Measurements from ENCODE around the gene SYTL5.

Gene SYTL5

DNA sequence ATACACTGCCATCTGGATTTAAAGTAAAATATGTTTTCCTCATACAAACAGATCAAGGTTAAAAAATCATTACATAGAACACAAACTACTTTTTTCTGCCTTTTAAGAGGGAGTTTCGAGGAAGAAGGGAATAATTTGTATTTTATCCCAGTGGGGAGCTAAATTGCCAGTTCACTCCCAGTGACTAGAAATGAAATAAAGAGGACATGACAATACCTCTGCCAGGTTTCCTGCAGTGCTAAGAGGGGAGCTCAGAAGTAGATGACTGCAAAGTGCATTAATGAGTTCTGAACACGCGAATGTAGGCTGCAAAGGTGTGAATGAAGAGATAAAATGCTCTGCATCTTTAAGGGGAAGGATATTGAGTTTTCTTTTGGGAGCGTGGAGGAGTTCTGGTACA lies 144.6 kb downstream of the SYTL5 start:
- DNase-seq = no peak

DNA sequence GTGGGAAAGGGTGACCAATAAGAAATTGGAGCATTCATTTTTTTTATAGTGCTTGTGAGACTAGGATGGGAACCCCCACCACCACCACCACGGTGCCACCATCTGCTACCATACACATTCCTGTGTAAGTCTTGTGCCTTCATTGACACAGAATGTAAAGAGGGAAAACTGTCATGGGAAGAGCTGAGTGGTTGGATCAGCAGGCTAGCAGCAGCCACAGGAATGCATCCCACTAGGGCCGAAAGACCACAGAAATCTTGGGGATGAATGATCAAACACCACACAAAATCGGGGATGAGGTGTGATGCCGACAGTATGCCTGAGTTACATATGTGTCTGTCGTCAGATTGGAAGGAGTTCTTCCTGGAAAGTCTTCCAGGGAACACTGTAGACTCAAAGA lies 145.1 kb downstream of the SYTL5 start:
- DNase-seq = no peak

- no peak for DNase-seq
Observed at GRCh38 chrX:38154340-38154739, 148.0 kb downstream of the SYTL5 start.

DNA sequence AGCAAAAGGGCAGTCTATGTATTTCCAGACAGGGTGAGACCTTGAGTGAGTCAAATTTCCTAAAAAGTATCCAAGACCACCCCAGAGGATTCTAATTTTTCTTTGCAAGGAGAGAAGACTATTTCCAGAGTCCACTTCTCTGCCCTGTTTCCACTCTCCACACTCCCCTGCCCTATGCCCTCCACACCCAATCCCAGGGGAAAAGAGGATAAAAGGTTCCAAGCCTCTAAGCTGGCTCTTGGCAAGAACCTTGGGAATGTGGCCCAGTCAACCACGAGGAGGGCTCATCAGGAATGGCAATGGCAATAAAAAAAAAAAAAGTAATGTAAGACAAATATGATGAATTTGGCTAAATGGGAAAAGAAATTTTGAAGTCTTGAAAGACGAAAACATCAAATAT lies 148.5 kb downstream of the SYTL5 start:
- no peak for DNase-seq

DNA sequence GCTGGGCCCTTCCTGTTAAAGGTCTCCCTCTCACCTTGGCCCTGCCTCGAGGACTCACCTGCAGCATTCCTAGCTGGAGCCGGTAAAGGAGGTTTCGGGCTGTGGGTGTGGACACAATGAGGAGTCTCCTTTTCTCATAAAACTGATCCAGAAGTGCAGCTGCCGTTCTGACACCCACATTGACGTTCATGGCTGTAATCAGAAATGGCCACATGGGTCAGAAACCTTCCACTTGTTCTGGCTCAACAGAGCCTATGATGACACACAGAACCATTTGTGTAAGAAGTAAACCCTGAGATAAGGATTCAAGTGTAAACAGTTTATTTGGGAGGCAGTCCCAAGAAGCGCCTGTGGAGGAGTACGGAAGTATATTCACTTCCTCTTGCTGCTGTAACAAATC lies 150.5 kb downstream of the SYTL5 start:
- DNase-seq = no peak

DNA sequence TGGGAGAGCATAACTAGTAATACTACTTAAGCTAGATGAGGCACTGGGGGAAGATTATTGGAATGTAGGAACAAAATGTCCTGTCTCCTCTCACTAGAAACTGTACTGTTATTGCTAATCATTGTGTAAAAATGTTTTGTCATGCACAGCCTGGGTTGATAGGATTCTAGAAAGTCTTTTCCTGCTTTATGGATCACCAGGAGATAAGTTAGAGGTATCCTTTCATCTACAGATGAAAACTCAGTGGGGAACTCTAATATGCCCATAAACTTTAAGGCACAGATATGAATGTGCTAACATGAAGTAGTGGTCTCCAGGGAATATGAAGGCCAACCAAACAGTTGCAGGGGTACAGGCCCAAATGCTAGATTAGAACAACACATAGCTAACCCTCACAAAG lies 156.8 kb downstream of the SYTL5 start:
- no peak for DNase-seq

DNA sequence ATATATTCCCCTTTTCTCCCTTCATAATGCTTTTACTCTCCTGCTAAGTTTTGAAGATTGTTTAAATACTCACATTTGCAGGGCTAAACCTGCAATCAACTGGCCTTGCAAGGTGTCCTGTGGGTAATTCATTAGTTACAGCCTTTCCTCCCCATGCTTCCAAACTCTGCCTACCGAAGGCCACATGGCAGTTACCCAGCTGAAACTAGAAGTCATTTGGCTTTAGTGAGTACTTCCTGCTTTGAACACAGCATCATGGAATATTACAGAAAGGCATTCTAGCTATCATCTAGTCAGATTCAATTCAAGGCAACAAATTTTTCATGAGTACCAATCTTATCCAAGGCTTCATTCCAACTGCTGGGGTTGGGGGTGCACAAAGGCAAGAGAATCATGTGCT lies 158.7 kb downstream of the SYTL5 start:
- no peak for DNase-seq

GRCh38 chrX:38166478-38167083 lies 160.2 kb downstream of the SYTL5 start:
- peak in 2 of 5 donors; percentile 1 to 4 for DNase-seq

DNA sequence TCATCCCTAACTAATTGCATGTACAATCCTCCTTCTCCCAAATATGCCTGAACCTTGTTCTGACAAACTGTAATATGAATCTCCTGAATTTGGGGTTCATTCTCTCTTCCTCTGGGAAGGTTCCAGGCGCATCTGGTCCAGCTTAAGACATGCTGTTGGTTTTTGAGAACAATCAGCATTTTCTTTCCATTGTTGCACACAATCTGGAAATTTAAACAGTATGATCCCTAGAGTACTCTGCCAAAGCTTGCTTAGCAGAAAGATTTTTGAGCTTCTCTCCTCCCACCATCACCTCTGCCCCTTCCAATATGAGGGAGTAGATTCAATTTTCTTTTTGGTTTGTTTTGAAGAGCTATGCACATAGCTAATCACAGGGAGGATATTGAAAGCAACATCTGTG lies 164.2 kb downstream of the SYTL5 start:
- DNase-seq = no peak

GRCh38 chrX:38172596-38172995 lies 166.2 kb downstream of the SYTL5 start:
- no peak for DNase-seq

DNA sequence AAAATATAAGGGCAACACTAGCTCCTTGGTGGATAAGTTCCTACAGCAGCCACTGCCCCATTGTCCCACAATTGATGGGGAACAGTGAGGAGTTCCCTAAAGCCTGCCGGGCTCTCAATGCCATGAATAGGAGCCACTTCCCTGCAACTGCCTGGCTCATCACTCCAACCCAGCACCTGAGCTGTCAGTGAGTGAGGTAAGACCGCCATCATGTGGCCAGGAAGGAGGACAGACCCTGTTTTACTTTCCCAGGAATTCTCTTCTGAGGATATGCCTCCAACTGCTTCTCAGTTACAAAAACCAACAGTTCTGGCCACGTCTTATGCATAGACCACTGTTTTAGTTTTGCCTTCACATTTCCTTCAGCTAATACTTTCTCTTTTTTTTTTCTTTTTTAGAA lies 168.8 kb downstream of the SYTL5 start:
- DNase-seq = no peak

GRCh38 chrX:38178396-38178795 lies 172.0 kb downstream of the SYTL5 start:
- DNase-seq = no peak

Measured in T-helper 1 cell (primary cell).